Amniotic epithelial cell (primary cell): ENCODE results near the gene MCUB.
A peak's percentile ranks its signal among the peaks of the same experiment; 100 is the strongest.

Experiments
- DNase-seq: peaks from one replicate; pipeline ENCODE4 v3.0.0-alpha.2; 2010; ENCODE audit warnings: low read depth

The MCUB gene

GRCh38 chr4:109729718-109730618, 169.9 kb downstream of the MCUB start, which contains the start of gene PLA2G12A:
Gene PLA2G12A, minus strand, starts transcription at chr4:109730070. Its CDS starts 261 bp downstream, at chr4:109729809.
- DNase-seq, result peak; percentile 71

GRCh38 chr4:109730619-109731545, 170.8 kb downstream of the MCUB start:
- peak; percentile 83 for DNase-seq

GRCh38 chr4:109733728-109734127, 173.7 kb downstream of the MCUB start:
- DNase-seq, result peak; percentile 18

GRCh38 chr4:109735566-109736365, 175.7 kb downstream of the MCUB start:
- DNase-seq, result peak; percentile 93
